Measurements from ENCODE around the gene GOT1. TPM values are rescaled to one million over a fixed set of nuclear protein-coding genes. Genes with fewer than 3 reads are reported as not detected.

The GOT1 gene
- total RNA-seq, 1 donor from 2014 or later: 21.6 TPM

- Mint-ChIP-seq H3K27me3 (ENCODE audit: low read depth) (peaks cover 66% of the 10 kb centered on the region), H3K27ac (no peak overlapping the region), H3K4me1 (no peaks in the 10 kb centered on the region), H3K4me3 (no peak overlapping the region), H3K36me3 (no peaks in the 10 kb centered on the region), H3K9me3 (no peaks in the 10 kb centered on the region)
- no peak for TF ChIP-seq CTCF (IDR thresholded peaks at IDR 0.05; ENCODE audit: unreplicated experiment)
- no peak for DNase-seq (ENCODE audit: low spot score in 2 of 2, unreplicated experiment in 2 of 2)
These were observed 29.6 kb upstream of the GOT1 start for GRCh38 chr10:99460070-99460469.

GRCh38 chr10:99459217-99459616, 28.8 kb upstream of the GOT1 start:
- DNase-seq (ENCODE audit: low spot score in 2 of 2, unreplicated experiment in 2 of 2): no peak
- TF ChIP-seq CTCF (IDR thresholded peaks at IDR 0.05; ENCODE audit: unreplicated experiment): no peak
- no peaks in the 10 kb centered on the region for H3K4me1 Mint-ChIP-seq
- H3K27ac Mint-ChIP-seq: no peak overlapping the region
- H3K4me3 Mint-ChIP-seq: no peak overlapping the region
- no peaks in the 10 kb centered on the region for H3K36me3 Mint-ChIP-seq
- no peaks in the 10 kb centered on the region for H3K9me3 Mint-ChIP-seq
- H3K27me3 Mint-ChIP-seq (ENCODE audit: low read depth): peaks cover 70% of the 10 kb centered on the region

GRCh38 chr10:99457813-99458212, 27.4 kb upstream of the GOT1 start:
- no peak for DNase-seq (ENCODE audit: low spot score in 2 of 2, unreplicated experiment in 2 of 2)
- H3K27ac Mint-ChIP-seq: no peak overlapping the region

GRCh38 chr10:99456931-99457288, 26.5 kb upstream of the GOT1 start:
- no peak overlapping the region for H3K27ac Mint-ChIP-seq
- H3K4me3 Mint-ChIP-seq: no peak overlapping the region
- H3K27me3 Mint-ChIP-seq (ENCODE audit: low read depth): peaks cover 82% of the 10 kb centered on the region
- TF ChIP-seq CTCF (IDR thresholded peaks at IDR 0.05; ENCODE audit: unreplicated experiment): no peak
- H3K4me1 Mint-ChIP-seq: no peaks in the 10 kb centered on the region
- no peaks in the 10 kb centered on the region for H3K9me3 Mint-ChIP-seq
- H3K36me3 Mint-ChIP-seq: no peaks in the 10 kb centered on the region
- no peak for DNase-seq (ENCODE audit: low spot score in 2 of 2, unreplicated experiment in 2 of 2)

More at GRCh38 chr10:99457813-99458212, 27.4 kb upstream of the GOT1 start:
- no peaks in the 10 kb centered on the region for H3K36me3 Mint-ChIP-seq
- H3K4me1 Mint-ChIP-seq: no peaks in the 10 kb centered on the region
- no peak overlapping the region for H3K4me3 Mint-ChIP-seq
- no peak for TF ChIP-seq CTCF (IDR thresholded peaks at IDR 0.05; ENCODE audit: unreplicated experiment)
- peaks cover 81% of the 10 kb centered on the region for H3K27me3 Mint-ChIP-seq (ENCODE audit: low read depth)
- H3K9me3 Mint-ChIP-seq: no peaks in the 10 kb centered on the region

- Mint-ChIP-seq H3K27me3 (ENCODE audit: low read depth) (peaks cover 83% of the 10 kb centered on the region), H3K27ac (no peak overlapping the region), H3K4me1 (no peaks in the 10 kb centered on the region), H3K4me3 (no peak overlapping the region), H3K36me3 (no peaks in the 10 kb centered on the region), H3K9me3 (no peaks in the 10 kb centered on the region)
- no peak for TF ChIP-seq CTCF (IDR thresholded peaks at IDR 0.05; ENCODE audit: unreplicated experiment)
- DNase-seq (ENCODE audit: low spot score in 2 of 2, unreplicated experiment in 2 of 2): no peak
These were observed 25.9 kb upstream of the GOT1 start for GRCh38 chr10:99456207-99456930.

Measured in mesothelial cell of epicardium (in vitro differentiated cells).